GM12875 (cell line): Measurements from ENCODE around the gene C6orf15.

Experiments
- H3K4me3 ChIP-seq: one replicate; pipeline ENCODE4 v1.5.1; 2011; ENCODE audit warnings: low read depth, low read length, control low read depth
- CTCF ChIP-seq: IDR thresholded peaks from 2 replicates; pipeline ENCODE4 v1.5.1; 2011; ENCODE audit warnings: low read depth, mild to moderate bottlenecking, control low read depth, inconsistent platforms, low read length, moderate library complexity, borderline replicate concordance; ENCODE audit not compliant: insufficient read depth

Gene C6orf15

GRCh38 chr6:31154436-31154835 lies 42.1 kb upstream of the C6orf15 start:
- TF ChIP-seq CTCF: no peak
- H3K4me3 ChIP-seq: no peak overlapping the region

- TF ChIP-seq CTCF: no peak
- H3K4me3 ChIP-seq: no peak overlapping the region
These were observed 40.4 kb upstream of the C6orf15 start for GRCh38 chr6:31152781-31153180.

- no peak for TF ChIP-seq CTCF
These were observed 37.6 kb upstream of the C6orf15 start for GRCh38 chr6:31149827-31150447.

GRCh38 chr6:31145386-31145785 lies 33.0 kb upstream of the C6orf15 start:
- no peak for TF ChIP-seq CTCF
- H3K4me3 ChIP-seq: no peak overlapping the region

More at GRCh38 chr6:31149827-31150447, 37.6 kb upstream of the C6orf15 start:
- no peak overlapping the region for H3K4me3 ChIP-seq

- no peak overlapping the region for H3K4me3 ChIP-seq
- no peak for TF ChIP-seq CTCF
These were observed 32.6 kb upstream of the C6orf15 start for GRCh38 chr6:31144970-31145340.

- TF ChIP-seq CTCF: no peak
- no peak overlapping the region for H3K4me3 ChIP-seq
These were observed 32.1 kb upstream of the C6orf15 start for GRCh38 chr6:31144296-31144969.

- H3K4me3 ChIP-seq: no peak overlapping the region
- TF ChIP-seq CTCF: no peak
These were observed 30.8 kb upstream of the C6orf15 start for GRCh38 chr6:31143148-31143547.
